GM18858 (cell line): ENCODE results near the gene BSN.

Source experiments
- ATAC-seq: cut with Tn5 transposase; IDR thresholded peaks from one replicate; pipeline ENCODE4 v1.9.1; 2021; ENCODE audit not compliant: unreplicated experiment

BSN gene

GRCh38 chr3:49654176-49654825 is 100.0 kb downstream of the BSN start:
- ATAC-seq, result no peak

- ATAC-seq, result no peak
Observed at GRCh38 chr3:49654955-49655556, 100.8 kb downstream of the BSN start.

GRCh38 chr3:49655731-49656285 is 101.5 kb downstream of the BSN start:
- ATAC-seq, result no peak

GRCh38 chr3:49656541-49657112 is 102.3 kb downstream of the BSN start:
- no peak for ATAC-seq

GRCh38 chr3:49657208-49657915 is 103.1 kb downstream of the BSN start:
- no peak for ATAC-seq

GRCh38 chr3:49658711-49659110 is 104.4 kb downstream of the BSN start:
- no peak for ATAC-seq

- ATAC-seq, result no peak
Observed at GRCh38 chr3:49659756-49660155, 105.5 kb downstream of the BSN start.

- ATAC-seq, result no peak
Observed at GRCh38 chr3:49661281-49661680, 107.0 kb downstream of the BSN start.

- ATAC-seq, result no peak
Observed at GRCh38 chr3:49662021-49662420, 107.7 kb downstream of the BSN start.

- ATAC-seq, result no peak
Observed at GRCh38 chr3:49662720-49663413, 108.6 kb downstream of the BSN start.

GRCh38 chr3:49663831-49664230 is 109.6 kb downstream of the BSN start:
- ATAC-seq, result no peak

- no peak for ATAC-seq
Observed at GRCh38 chr3:49664300-49664699, 110.0 kb downstream of the BSN start.

- no peak for ATAC-seq
Observed at GRCh38 chr3:49665822-49666519, 111.7 kb downstream of the BSN start.

GRCh38 chr3:49666592-49666991 is 112.3 kb downstream of the BSN start:
- no peak for ATAC-seq

GRCh38 chr3:49667701-49668413 is 113.6 kb downstream of the BSN start:
- no peak for ATAC-seq

GRCh38 chr3:49668414-49668797 is 114.1 kb downstream of the BSN start:
- no peak for ATAC-seq

GRCh38 chr3:49668861-49669260 is 114.6 kb downstream of the BSN start:
- no peak for ATAC-seq

GRCh38 chr3:49669352-49669751 is 115.1 kb downstream of the BSN start:
- ATAC-seq, result no peak

- ATAC-seq, result no peak
Observed at GRCh38 chr3:49670940-49671290, 116.6 kb downstream of the BSN start.
